Upper lobe of left lung (tissue), 4 donors: ENCODE measurements around the gene PDK1.

Experiments used
- EP300 ChIP-seq, 4 donors: sonication (generic); formaldehyde crosslinking; IDR thresholded peaks; one replicate each; pipeline ENCODE4 v1.5.1; 2017; ENCODE audit warnings: antibody characterized with exemption in 4 of 4, control low read depth in 2 of 4
- POLR2A ChIP-seq, 4 donors: fragments of 450-650 bp; IDR thresholded peaks; one replicate each; pipeline ENCODE4 v1.5.1; 2016 to 2017; ENCODE audit warnings: antibody characterized with exemption in 4 of 4, mild to moderate bottlenecking in 2 of 4
- TF ChIP-seq, protein P1 (sequence below), 6 experiments: fragments of 450-650 bp in 4 of 6; fragments of 200-600 bp in 2 of 6; sonication (generic) in 2 of 6; IDR thresholded peaks; one replicate each; pipeline ENCODE4 v1.5.1; 2016 to 2019; ENCODE audit warnings: antibody characterized with exemption in 6 of 6

DNA sequence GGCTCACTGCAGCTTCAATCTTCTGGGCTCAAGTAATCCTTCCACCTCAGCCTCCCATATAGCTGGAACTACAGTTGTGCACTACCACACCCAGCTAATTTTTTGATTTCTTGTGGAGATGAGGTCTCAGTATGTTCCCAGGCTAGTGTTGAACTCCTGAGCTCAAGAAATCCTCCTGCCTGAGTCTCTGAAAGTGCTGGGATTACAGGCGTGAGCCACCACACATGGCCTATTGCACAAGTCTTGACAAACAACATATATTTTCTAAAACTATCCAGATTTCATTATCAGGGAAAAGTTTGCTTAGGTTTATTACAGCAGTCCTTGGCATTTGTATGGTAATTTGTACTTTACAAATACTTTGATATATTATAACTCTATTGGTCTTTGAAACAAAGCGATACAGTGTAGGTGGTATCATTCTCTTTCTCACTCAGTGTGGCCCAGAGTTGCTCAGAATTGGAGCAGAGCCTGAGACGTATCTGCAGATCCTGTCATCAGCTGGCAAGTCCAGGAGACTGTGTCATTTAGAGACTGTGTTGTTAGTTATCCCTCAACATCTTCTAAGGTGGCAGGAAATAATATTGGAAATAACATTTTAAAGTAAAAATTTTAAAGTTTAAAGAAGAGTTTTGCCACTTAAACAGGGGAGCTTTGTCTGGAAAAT, 41.4 kb downstream of the PDK1 start:
- TF ChIP-seq, protein P1, sequence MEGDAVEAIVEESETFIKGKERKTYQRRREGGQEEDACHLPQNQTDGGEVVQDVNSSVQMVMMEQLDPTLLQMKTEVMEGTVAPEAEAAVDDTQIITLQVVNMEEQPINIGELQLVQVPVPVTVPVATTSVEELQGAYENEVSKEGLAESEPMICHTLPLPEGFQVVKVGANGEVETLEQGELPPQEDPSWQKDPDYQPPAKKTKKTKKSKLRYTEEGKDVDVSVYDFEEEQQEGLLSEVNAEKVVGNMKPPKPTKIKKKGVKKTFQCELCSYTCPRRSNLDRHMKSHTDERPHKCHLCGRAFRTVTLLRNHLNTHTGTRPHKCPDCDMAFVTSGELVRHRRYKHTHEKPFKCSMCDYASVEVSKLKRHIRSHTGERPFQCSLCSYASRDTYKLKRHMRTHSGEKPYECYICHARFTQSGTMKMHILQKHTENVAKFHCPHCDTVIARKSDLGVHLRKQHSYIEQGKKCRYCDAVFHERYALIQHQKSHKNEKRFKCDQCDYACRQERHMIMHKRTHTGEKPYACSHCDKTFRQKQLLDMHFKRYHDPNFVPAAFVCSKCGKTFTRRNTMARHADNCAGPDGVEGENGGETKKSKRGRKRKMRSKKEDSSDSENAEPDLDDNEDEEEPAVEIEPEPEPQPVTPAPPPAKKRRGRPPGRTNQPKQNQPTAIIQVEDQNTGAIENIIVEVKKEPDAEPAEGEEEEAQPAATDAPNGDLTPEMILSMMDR (IDR thresholded peaks at IDR 0.05): no peak
- TF ChIP-seq POLR2A (IDR thresholded peaks at IDR 0.05): no peak
- TF ChIP-seq EP300 (IDR thresholded peaks at IDR 0.05): no peak
